Testis (tissue), 2 donors: ENCODE results near the gene IGSF21.

Experiments
- CTCF ChIP-seq, 3 experiments: fragments of 450-650 bp in 2 of 3; fragments of 200-600 bp in 1 of 3; sonication (generic) in 1 of 3; IDR thresholded peaks; one replicate each; pipeline ENCODE4 v1.5.1; 2016 to 2019; ENCODE audit warnings: antibody characterized with exemption in 3 of 3, mild to moderate bottlenecking in 2 of 3, moderate library complexity in 1 of 3
- POLR2A ChIP-seq: fragments of 450-650 bp; IDR thresholded peaks from one replicate; pipeline ENCODE4 v1.6.1; 2017; ENCODE audit warnings: antibody characterized with exemption, mild to moderate bottlenecking, moderate library complexity

- TF ChIP-seq CTCF (IDR thresholded peaks at IDR 0.05) (no peak), POLR2A (no peak)
These were observed 129.8 kb downstream of the IGSF21 start for GRCh38 chr1:18237371-18237770.
